MM.1S (cell line): Measurements from ENCODE around the gene IMMP2L.

Source experiments
- CTCF ChIP-seq: fragments of 300-600 bp; sonication (generic); IDR thresholded peaks from 2 replicates; pipeline ENCODE4 v1.5.1; 2016; ENCODE audit warnings: antibody characterized with exemption, low read length, mixed read lengths
- EZH2 ChIP-seq: fragments of 300-600 bp; sonication (generic); optimal IDR thresholded peaks from 2 replicates; pipeline ENCODE3; 2017; ENCODE audit warnings: low read depth, mild to moderate bottlenecking, antibody characterized with exemption, low read length, mixed read lengths
- EZH2phosphoT487 ChIP-seq: fragments of 300-600 bp; sonication (generic); IDR thresholded peaks from 2 replicates; pipeline ENCODE4 v1.6.1; 2018; ENCODE audit warnings: antibody characterized with exemption, low read length

GRCh38 chr7:110983822-110984456, 578.4 kb downstream of the IMMP2L start:
- TF ChIP-seq CTCF (no peak), EZH2 (no peak), EZH2phosphoT487 (no peak)
